ENCODE results near the gene MKNK2. TPM values are rescaled to one million over a fixed set of nuclear protein-coding genes. Genes with fewer than 3 reads are reported as not detected.

MKNK2 gene
- total RNA-seq, 6 experiments from 2014 or later: 80.5 to 218 (median 117) TPM

GRCh38 chr19:2032296-2032941, 18.6 kb downstream of the MKNK2 start:
- H3K4me1 ChIP-seq: peaks cover 4 to 27% (median 14%) of the 10 kb centered on the region in 4 donors
- peak; percentile 91 to 93 (median 92) for ATAC-seq
- 5% methylated on average over 14 of the region's 19 CpGs for WGBS (ENCODE audit: insufficient coverage, low coverage, low lambda C conversion rate, missing lambda C conversion rate)

DNA sequence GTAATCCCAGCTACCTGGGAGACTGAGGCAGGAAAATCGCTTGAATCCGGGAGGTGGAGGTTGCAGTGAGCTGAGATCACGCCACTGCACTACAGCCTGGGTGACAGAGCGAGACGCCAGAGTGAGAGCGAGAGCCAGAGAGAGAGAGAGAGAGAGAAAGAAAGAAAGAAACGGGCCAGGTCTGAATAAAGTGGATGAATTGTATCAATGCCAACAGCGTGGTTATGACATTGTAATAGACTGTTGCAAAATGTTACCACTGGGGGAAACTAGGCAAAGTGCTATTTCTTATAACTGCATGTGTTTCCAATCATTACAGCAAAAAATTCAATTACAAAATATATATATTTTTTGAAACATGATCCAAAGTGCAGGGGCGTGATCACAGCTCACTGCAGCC, 23.7 kb downstream of the MKNK2 start:
- peak; percentile 44 to 66 (median 58) for ATAC-seq
- H3K27ac ChIP-seq: peak overlapping the region in 2 of 3 donors; percentile 64 to 88
- no peaks in the 10 kb centered on the region for H3K36me3 ChIP-seq

More at GRCh38 chr19:2032296-2032941, 18.6 kb downstream of the MKNK2 start:
- TF ChIP-seq CTCF (IDR thresholded peaks at IDR 0.05): no peak
- peak; percentile 43 for TF ChIP-seq POLR2A (IDR thresholded peaks at IDR 0.05)
- peak; percentile 96 to 99 (median 98) for DNase-seq
- Histone ChIP-seq H3K9me3 (peaks cover 0 to 6% (median 0%) of the 10 kb centered on the region in 4 donors), H3K4me3 (peak overlapping the region in 1 of 3 donors; percentile 14), H3K36me3 (peaks cover 0 to 2% (median 0%) of the 10 kb centered on the region in 4 donors), H3K27me3 (no peaks in the 10 kb centered on the region), H3K27ac (peak overlapping the region; percentile 93 to 100 (median 98))
- intact Hi-C loops (cut with DNase I): no loop called here

GRCh38 chr19:2026770-2027169, 24.3 kb downstream of the MKNK2 start:
- DNase-seq (peak in 2 of 3 donors; percentile 73 to 74), ATAC-seq (peak; percentile 70 to 81 (median 76))
- TF ChIP-seq POLR2A (IDR thresholded peaks at IDR 0.05): no peak
- TF ChIP-seq CTCF (IDR thresholded peaks at IDR 0.05): no peak
- intact Hi-C loops (cut with DNase I): no loop called here
- Histone ChIP-seq H3K27me3 (no peaks in the 10 kb centered on the region), H3K4me1 (peaks cover 0 to 25% (median 7%) of the 10 kb centered on the region in 4 donors), H3K27ac (peak overlapping the region in 2 of 3 donors; percentile 64 to 88), H3K9me3 (no peaks in the 10 kb centered on the region), H3K4me3 (no peak overlapping the region), H3K36me3 (no peaks in the 10 kb centered on the region)
- WGBS (ENCODE audit: insufficient coverage, low coverage, low lambda C conversion rate, missing lambda C conversion rate): 42% methylated on average over 10 of the region's 10 CpGs

More for the DNA sequence above, 23.7 kb downstream of the MKNK2 start:
- Histone ChIP-seq H3K4me1 (peaks cover under 1 to 30% (median 11%) of the 10 kb centered on the region in 4 donors), H3K9me3 (no peaks in the 10 kb centered on the region), H3K27me3 (no peaks in the 10 kb centered on the region), H3K4me3 (no peak overlapping the region)
- WGBS (ENCODE audit: insufficient coverage, low coverage, low lambda C conversion rate, missing lambda C conversion rate): 35% methylated on average over 9 of the region's 9 CpGs
- TF ChIP-seq CTCF (IDR thresholded peaks at IDR 0.05) (no peak), POLR2A (IDR thresholded peaks at IDR 0.05) (no peak)
- peak in 1 of 3 donors; percentile 63 for DNase-seq
- intact Hi-C loops (cut with DNase I): no loop called here

GRCh38 chr19:2022289-2022688, 28.8 kb downstream of the MKNK2 start:
- no peak for DNase-seq
- no peak for TF ChIP-seq CTCF (IDR thresholded peaks at IDR 0.05)
- no peak for TF ChIP-seq POLR2A (IDR thresholded peaks at IDR 0.05)

More at GRCh38 chr19:2022289-2022688, 28.8 kb downstream of the MKNK2 start:
- no peaks in the 10 kb centered on the region for H3K27me3 ChIP-seq
- intact Hi-C loops (cut with DNase I): loop anchor here in 1 of 2 donors (5.0 kb wide), 1 partner anchor 50 kb away; no protein-coding TSS in a partner anchor
- no peak overlapping the region for H3K27ac ChIP-seq
- H3K9me3 ChIP-seq: no peaks in the 10 kb centered on the region
- H3K36me3 ChIP-seq: no peaks in the 10 kb centered on the region
- 100% methylated on average over 2 of the region's 2 CpGs for WGBS (ENCODE audit: insufficient coverage, low coverage, low lambda C conversion rate, missing lambda C conversion rate)
- no peak overlapping the region for H3K4me3 ChIP-seq
- peaks cover 0 to 10% (median 0%) of the 10 kb centered on the region in 4 donors for H3K4me1 ChIP-seq
- no peak for ATAC-seq

Data from right lobe of liver (tissue), 6 donors.